H7 (cell line): ENCODE measurements around the gene ADGRD2. TPM values are rescaled to one million over a fixed set of nuclear protein-coding genes. Genes with fewer than 3 reads are reported as not detected.
A peak's percentile ranks its signal among the peaks of the same experiment; 100 is the strongest.

ENCODE experiments used
- DNase-seq: peaks from one replicate; pipeline ENCODE4 v3.0.0; 2012
- H3K27me3 ChIP-seq: 2 replicates; pipeline ENCODE4 v1.6.0; 2011; ENCODE audit warnings: mild to moderate bottlenecking, low read length; ENCODE audit not compliant: control insufficient read depth, insufficient read depth
- H3K36me3 ChIP-seq: replicated peaks from 2 replicates; pipeline ENCODE4 v1.5.1; 2011; ENCODE audit warnings: low read length; ENCODE audit not compliant: control insufficient read depth, insufficient read depth
- H3K4me3 ChIP-seq: 2 replicates; pipeline ENCODE4 v1.5.1; 2011; ENCODE audit warnings: low read depth, mild to moderate bottlenecking, control low read depth, low read length, moderate library complexity; ENCODE audit not compliant: insufficient read depth
- total RNA-seq: library from RNA; depleted of rRNA; stranded (reverse); fragments of >200 nt; shearing (Covaris generic); gene quantifications from 2 replicates; pipeline ENCODE4 v1.2.3, GENCODE V29; 2014; rRNA removed

The ADGRD2 gene
- total RNA-seq, 1 experiment from 2014 or later, result not detected

DNA sequence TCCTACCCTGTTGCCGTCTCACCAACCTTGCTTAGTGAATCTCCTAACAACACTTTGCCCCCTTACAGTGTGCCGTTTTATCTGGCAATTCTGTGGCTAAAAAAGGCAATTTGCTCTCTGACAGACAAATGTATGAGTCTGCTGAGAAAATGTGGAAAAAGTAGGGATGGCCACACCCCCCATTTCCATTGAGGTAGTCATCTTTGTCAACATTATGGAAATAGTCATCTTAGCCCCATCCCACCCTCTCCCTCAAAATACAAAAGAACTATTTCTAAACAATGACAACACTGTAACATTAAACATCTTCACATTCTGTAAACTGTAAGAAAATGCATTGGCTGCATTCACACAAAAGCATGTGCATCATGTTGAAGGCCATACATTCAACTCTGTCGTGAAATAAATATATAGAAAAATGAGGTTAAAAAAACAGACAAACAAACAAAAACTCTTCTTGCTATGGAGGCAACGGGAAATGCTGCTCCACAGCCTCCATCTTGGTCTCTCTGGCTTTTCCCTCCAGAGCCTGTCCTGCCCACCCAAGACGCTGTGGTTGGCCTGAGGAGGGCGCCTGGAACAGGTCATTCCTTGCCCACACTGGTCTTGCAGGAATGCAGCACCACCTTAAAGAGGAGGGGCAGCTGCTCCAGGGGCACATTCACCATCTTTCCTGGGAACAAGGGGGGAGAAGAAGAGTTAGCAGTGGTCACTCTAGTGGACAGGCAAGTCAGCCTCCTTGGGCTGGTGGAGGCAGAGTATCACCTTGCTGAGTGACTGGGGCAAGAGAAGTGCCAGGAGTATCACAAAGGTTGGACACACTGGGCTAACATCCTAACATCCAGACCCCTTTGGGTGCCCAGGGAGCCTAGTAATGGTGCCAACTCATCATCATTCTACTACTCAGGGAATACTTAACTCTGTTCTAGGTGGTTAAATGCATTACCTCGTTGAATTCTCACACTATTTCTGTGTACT lies 72.2 kb downstream of the ADGRD2 start:
- peak; percentile 79 for DNase-seq
- Histone ChIP-seq H3K4me3 (no peak overlapping the region), H3K27me3 (no peaks in the 10 kb centered on the region), H3K36me3 (peaks cover 2% of the 10 kb centered on the region; the same call in 1 of the 2 replicates)

GRCh38 chr9:124526174-124526573 lies 75.9 kb downstream of the ADGRD2 start:
- no peak for DNase-seq
- no peaks in the 10 kb centered on the region for H3K27me3 ChIP-seq
- peaks cover 2% of the 10 kb centered on the region; the same call in 1 of the 2 replicates for H3K36me3 ChIP-seq
- no peak overlapping the region for H3K4me3 ChIP-seq

GRCh38 chr9:124527781-124528180 lies 77.5 kb downstream of the ADGRD2 start:
- Histone ChIP-seq H3K27me3 (no peaks in the 10 kb centered on the region), H3K4me3 (no peak overlapping the region), H3K36me3 (peaks cover 2% of the 10 kb centered on the region; the same call in 1 of the 2 replicates)
- DNase-seq, result no peak

Other genes with a start within 250 kb of the ADGRD2 start
- 17.1 and 17.6 TPM in 2 replicates for gene NEK6, start 192.5 kb upstream of the ADGRD2 start, total RNA-seq
- 185 and 231 TPM in 2 replicates for gene PSMB7, start 35.0 kb upstream of the ADGRD2 start, total RNA-seq
- 0.30 and 0.73 TPM in 2 replicates for gene NR5A1, start 56.9 kb downstream of the ADGRD2 start, total RNA-seq